LNCaP clone FGC (cell line): ENCODE results near the gene SGK1.

Source experiments
- DNase-seq: peaks from one replicate; pipeline ENCODE4 v3.0.0-alpha.2; 2011; ENCODE audit warnings: low read depth
- H3K4me3 ChIP-seq: 2 replicates; pipeline ENCODE4 v1.5.1; 2011; ENCODE audit warnings: mild to moderate bottlenecking, low read depth, low read length, control low read depth
- TF ChIP-seq, protein P1 (sequence below): IDR thresholded peaks from 2 replicates; pipeline ENCODE4 v1.5.1; 2012; ENCODE audit warnings: mild to moderate bottlenecking; ENCODE audit not compliant: control insufficient read depth, insufficient read depth; ENCODE audit errors: extremely low read depth

Gene SGK1

GRCh38 chr6:134317471-134318131 lies at the start of gene SGK1:
TSS of gene SGK1 (minus strand) at chr6:134318112. CDS start at chr6:134317460, 652 bp downstream.
- TF ChIP-seq, protein P1, sequence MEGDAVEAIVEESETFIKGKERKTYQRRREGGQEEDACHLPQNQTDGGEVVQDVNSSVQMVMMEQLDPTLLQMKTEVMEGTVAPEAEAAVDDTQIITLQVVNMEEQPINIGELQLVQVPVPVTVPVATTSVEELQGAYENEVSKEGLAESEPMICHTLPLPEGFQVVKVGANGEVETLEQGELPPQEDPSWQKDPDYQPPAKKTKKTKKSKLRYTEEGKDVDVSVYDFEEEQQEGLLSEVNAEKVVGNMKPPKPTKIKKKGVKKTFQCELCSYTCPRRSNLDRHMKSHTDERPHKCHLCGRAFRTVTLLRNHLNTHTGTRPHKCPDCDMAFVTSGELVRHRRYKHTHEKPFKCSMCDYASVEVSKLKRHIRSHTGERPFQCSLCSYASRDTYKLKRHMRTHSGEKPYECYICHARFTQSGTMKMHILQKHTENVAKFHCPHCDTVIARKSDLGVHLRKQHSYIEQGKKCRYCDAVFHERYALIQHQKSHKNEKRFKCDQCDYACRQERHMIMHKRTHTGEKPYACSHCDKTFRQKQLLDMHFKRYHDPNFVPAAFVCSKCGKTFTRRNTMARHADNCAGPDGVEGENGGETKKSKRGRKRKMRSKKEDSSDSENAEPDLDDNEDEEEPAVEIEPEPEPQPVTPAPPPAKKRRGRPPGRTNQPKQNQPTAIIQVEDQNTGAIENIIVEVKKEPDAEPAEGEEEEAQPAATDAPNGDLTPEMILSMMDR, result no peak
- no peak for DNase-seq
- no peak within 1 kb of the TSS for H3K4me3 ChIP-seq

DNA sequence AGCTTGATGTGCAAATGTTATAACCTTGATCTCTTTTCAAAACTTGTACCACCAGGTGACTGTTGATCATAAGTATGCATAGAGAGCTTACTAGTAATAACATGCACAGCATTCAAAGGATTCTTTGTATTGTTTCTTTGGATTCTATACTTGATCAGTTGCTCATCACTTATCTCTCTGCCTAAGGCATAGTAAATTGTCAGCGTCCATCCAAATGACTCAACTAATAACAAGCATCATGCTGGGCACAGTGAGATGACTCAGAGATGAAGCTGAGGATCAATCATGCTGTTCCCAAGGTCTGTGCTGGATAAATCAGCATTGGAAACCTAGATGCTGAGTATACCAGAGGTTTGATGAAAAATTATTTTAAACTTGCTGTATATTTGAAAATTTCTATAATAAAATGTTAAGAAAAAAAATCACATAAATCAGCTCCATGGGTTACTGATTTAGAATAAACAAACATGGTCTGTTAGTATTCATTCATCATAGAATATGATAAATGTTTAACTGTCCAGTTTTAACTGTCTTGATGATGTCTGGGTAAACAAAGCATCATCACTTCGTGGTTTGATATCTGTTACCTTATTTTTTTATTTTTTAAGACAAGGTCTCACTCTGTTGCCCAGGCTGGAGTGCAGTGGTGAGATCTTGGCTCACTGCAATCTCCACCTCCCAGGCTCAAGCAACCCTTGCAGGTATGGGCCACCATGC lies 45.6 kb upstream of the SGK1 start:
- TF ChIP-seq, protein P1, result no peak
- no peak for DNase-seq
- no peak overlapping the region for H3K4me3 ChIP-seq

- DNase-seq, result no peak
- TF ChIP-seq, protein P1, result no peak
- H3K4me3 ChIP-seq, result no peak overlapping the region
Measured at GRCh38 chr6:134361011-134361410, 43.1 kb upstream of the SGK1 start.

GRCh38 chr6:134359302-134359701 lies 41.4 kb upstream of the SGK1 start:
- no peak overlapping the region for H3K4me3 ChIP-seq
- no peak for DNase-seq
- TF ChIP-seq, protein P1, result no peak

DNA sequence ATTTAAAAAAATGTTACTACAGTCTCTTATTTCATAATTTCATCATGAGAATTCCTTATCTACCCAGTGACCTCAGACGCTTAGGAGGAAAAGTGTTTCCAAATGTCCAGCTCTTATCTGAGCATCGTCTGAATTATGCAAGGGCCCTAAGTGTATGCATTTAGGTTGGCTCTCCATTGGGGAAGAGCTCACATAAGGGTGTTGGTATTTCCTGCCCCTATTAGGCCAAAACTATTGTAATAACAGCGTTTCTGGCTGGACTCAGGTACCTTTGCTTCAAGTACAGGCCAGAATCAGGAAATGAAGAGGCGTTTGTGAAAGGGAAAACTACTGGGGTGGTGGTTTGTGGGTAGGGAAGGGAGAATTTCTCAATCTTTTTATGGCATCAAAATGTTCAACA lies 40.4 kb upstream of the SGK1 start:
- no peak for DNase-seq
- TF ChIP-seq, protein P1, result no peak
- H3K4me3 ChIP-seq, result no peak overlapping the region

- TF ChIP-seq, protein P1, result no peak
- no peak overlapping the region for H3K4me3 ChIP-seq
- DNase-seq, result no peak
Measured at GRCh38 chr6:134357022-134357487, 39.1 kb upstream of the SGK1 start.
